SH-SY5Y (cell line): Measurements from ENCODE around the gene POLD2.

Experiments used
- GATA2 ChIP-seq: IDR thresholded peaks from 2 replicates; pipeline ENCODE4 v1.6.1; 2011; ENCODE audit warnings: mild to moderate bottlenecking, low read depth, low read length
- GATA3 ChIP-seq: IDR thresholded peaks from 2 replicates; pipeline ENCODE4 v1.6.1; 2011; ENCODE audit warnings: low read depth, mild to moderate bottlenecking, low read length, moderate library complexity

- TF ChIP-seq GATA3: no peak
- TF ChIP-seq GATA2: no peak
These were observed 8.6 kb downstream of the POLD2 start for GRCh38 chr7:44114586-44115310.
